ENCODE measurements around the gene MAPK13.

MAPK13 gene

DNA sequence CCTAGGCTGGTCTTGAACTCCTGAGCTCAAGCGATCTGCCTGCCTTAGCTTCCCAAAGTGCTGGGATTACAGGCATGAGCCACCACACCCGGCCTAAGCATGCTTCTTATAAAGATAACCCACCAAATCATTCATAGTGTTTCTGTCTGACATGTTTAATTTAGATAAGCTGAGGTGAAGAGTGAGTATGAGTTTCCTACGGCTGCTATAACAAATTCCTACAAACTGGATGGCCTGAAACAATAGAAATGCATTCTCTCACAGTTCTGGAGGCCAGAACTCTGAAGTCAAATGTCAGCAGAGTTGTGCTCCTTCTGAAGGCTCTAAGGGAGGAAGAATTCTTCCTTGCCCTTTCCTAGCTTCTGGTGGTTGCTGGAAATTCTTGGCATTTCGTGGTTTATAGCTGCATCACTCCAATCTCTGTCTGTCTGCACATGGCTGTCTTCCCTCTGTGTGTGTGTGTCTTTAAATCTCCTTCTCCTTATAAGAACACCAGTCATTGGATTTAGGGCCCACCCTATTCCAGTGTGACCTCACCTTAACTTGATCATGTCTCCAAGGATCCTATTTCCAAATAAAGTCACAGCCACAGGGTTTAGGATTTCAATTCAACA, 29.9 kb downstream of the MAPK13 start:
- no peak for DNase-seq

GRCh38 chr6:36169023-36170007, 39.0 kb downstream of the MAPK13 start:
- DNase-seq = no peak

- no peak for DNase-seq
Measured at GRCh38 chr6:36170704-36171103, 40.4 kb downstream of the MAPK13 start.

DNA sequence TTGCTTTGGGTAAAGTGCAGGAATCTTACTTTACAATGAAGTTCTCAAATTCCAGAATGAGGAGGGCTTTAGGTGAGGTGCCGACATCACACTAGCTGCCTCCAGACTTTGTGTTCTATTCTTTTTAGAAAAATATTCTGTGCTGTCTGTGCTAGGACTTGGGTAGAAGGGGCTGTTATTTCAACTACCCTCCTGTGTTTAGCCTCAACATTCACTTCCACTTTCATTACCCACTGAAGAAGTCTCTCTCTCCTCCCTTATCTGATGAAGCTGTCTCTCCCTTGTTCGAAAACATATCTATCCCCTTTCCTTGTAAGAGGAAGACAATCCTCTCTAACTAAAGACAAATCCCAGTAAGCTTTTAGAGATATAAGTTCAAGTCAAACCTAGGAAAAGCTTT, 41.3 kb downstream of the MAPK13 start:
- no peak for DNase-seq

DNA sequence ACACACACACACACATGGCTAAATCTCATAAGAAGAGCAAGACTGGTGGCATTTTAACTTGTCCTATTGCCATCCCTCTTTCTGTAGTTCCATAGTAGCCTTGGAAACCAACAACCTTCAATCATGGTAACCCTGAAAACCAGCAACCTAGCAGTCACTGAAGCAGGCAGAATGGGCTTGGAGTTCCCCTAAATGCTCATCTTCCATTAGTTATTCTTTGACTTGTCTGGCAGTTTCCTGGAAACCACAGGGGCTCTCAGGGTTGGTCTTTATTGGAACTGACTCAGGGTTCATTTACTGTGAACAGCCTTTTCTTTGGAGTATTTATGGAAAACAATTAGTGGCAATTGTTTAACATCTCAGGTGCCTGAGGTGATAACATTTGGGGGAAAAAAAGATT, 46.9 kb downstream of the MAPK13 start:
- DNase-seq = no peak

DNA sequence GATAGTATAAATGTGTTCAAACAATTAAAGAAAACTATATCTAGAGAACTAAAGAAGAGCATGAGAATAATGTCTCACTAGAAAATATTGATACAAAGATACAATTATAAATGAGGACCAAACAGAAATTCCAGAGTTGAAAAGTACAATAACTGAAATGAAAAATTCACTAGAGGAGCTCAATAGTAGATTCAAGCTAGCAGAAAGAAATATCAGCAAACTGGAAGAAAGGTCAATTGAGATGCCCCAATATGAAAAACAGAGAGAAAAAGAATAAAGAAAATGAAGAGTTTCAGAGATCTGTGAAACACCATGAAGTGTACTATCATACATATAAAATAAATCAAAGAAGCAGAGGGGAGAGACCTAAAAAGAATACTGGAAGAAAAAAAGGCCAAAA, 48.2 kb downstream of the MAPK13 start:
- DNase-seq = no peak

DNA sequence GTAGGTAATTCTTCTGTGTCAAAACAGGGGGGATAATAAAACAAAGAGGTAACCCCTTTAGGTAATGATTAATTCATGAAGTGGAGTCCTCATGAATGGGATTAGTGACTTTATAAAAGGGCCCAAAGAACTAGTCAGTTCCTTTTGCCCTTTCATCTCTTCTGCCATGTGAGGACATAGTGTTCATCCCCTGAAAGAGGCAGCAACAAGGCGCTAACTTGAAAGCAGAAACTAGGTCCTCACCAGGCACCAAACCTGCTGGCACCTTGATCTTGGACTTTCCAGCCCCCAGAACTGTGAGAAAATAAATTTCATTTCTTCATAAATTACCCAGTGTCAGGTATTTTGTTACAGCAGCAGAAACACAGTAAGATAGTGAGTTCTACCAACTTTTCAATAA, 49.8 kb downstream of the MAPK13 start:
- no peak for DNase-seq

DNA sequence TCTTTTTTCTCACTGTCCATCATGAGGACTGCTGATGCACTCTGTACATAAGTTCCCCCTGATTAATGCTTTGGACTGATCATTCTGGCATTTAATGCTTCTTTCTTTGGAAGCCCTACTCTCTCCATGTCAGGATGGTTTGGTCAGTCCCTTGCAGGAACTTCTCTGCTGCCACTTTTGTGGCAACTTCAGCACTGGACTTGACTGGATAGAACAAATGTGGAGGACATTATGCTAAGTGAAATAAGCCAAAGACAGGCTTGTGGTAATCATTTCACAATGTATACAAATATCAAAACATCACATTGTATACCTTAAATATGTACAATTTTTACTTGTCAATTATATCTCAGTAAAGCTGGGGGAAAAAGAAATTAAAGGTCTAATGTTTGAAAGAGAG, 54.0 kb downstream of the MAPK13 start:
- DNase-seq = no peak

GRCh38 chr6:36186199-36186598, 55.9 kb downstream of the MAPK13 start:
- DNase-seq = no peak

GRCh38 chr6:36187446-36187845, 57.1 kb downstream of the MAPK13 start:
- no peak for DNase-seq

Data from activated CD4-positive, CD25-positive, alpha-beta regulatory T cell treated with anti-CD3 and anti-CD28 coated beads, Interleukin-2, amount 50 U/mL, for 72 hours (primary cell).